ENCODE results near the gene CCDC6. TPM values are rescaled to one million over a fixed set of nuclear protein-coding genes. Genes with fewer than 3 reads are reported as not detected.
A peak's percentile ranks its signal among the peaks of the same experiment; 100 is the strongest.

CCDC6 gene
- total and polyA plus RNA-seq, 9 of the 15 experiments (the other 6 are each of a cell fraction or from before 2014, with no cell fraction given), result 10.4 to 41.0 (median 20.9) TPM

- no peak for TF ChIP-seq RFX7 (CRISPR knock-in tag; IDR thresholded peaks at IDR 0.05)
Measured at GRCh38 chr10:59869594-59869940, 36.8 kb downstream of the CCDC6 start (continued).

DNA sequence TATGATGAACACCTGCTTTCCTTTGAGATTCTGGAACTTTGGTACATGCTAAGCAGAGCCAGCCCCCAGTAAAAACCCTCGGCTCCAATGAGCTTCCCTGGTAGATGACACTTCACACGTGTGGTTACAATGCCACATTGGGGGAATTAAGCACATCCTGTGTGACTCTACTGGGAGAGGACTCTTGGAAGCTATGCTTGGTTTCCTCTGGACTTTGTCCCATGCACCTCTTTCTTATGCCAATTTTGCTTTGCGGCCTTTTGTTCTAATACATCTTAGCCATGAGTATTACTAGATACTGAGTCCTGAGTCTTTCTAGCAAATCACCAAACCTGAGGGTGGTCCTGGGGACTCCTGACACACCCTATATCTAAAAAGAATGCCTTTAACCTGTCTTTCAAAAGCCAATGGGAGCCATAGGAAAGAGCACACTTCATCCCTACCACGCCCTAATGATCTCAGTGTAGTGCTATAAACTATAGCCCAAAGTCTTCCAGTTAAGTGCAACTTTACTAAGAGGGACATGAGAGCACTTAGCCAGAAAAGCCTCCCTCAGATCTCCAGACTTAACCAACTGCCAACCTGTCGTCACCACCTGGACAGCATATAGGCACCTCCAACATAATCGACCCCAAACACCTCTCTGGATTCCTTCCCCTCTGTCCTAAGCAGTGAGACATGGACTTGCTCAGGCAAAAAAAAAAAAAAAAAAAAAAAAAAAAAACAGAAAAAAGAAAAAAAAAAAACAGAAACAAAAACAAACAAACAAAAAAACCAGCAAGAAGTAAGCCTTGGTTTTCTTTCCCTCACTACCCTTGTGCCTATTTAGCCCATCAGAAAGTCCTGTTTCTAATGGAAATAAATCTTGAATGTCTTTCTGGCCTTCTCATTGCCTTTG is 37.4 kb downstream of the CCDC6 start:
- WGBS (ENCODE audit: insufficient coverage, low coverage, missing lambda C conversion rate), result 69% methylated on average over 6 of the region's 6 CpGs
- Histone ChIP-seq H3K27ac (ENCODE audit: extremely low read depth, low read depth, low read length) (no peak overlapping the region), H3K9me1 (ENCODE audit: control insufficient read depth, insufficient read depth, low read length) (peaks cover 6% of the 10 kb centered on the region), H3K9me3 (replicated peaks; ENCODE audit: control insufficient read depth, insufficient read depth, low read depth, low read length) (no peaks in the 10 kb centered on the region), H4K20me1 (replicated peaks; ENCODE audit: control insufficient read depth, insufficient read depth, low read length) (peaks cover 27% of the 10 kb centered on the region), H3K4me3 (no peak overlapping the region), H3K27me3 (ENCODE audit: control insufficient read depth in 2 of 2, insufficient read depth in 2 of 2, low read length in 2 of 2) (no peaks in the 10 kb centered on the region), H3K79me2 (ENCODE audit: control insufficient read depth, insufficient read depth, low read length) (peaks cover 91% of the 10 kb centered on the region), H3K9ac (ENCODE audit: insufficient read depth in 1 of 2, low read depth in 2 of 2, low read length in 2 of 2) (no peak overlapping the region), H3K4me2 (ENCODE audit: insufficient read depth, low read length) (no peak overlapping the region; the same call in 1 of the 2 replicates), H3K36me3 (ENCODE audit: control insufficient read depth, insufficient read depth, low read length) (no peaks in the 10 kb centered on the region), H2AFZ (ENCODE audit: low read depth, low read length) (no peak overlapping the region), H3K4me1 (replicated peaks in 1 of 2; ENCODE audit: control insufficient read depth in 2 of 2, insufficient read depth in 2 of 2, low read length in 2 of 2) (peaks cover 3 to 58% of the 10 kb centered on the region in 2 experiments; a peak in 4 of 5 replicates)
- ChIA-PET CTCF (ENCODE audit: low intra/inter-chr PET ratio) (no interaction called here), POLR2A (interaction anchor here (0.6 to 1.4 kb wide), 2 partner anchors 23 to 38 kb away, joined by 3 read pairs; no protein-coding TSS in a partner anchor)
- no peak for FAIRE-seq
- peak; percentile 26; the same call in 1 of the 2 replicates for TF ChIP-seq ZNF384 (IDR thresholded peaks at IDR 0.05; ENCODE audit: low read depth, low read length)
- TF ChIP-seq, protein P1, sequence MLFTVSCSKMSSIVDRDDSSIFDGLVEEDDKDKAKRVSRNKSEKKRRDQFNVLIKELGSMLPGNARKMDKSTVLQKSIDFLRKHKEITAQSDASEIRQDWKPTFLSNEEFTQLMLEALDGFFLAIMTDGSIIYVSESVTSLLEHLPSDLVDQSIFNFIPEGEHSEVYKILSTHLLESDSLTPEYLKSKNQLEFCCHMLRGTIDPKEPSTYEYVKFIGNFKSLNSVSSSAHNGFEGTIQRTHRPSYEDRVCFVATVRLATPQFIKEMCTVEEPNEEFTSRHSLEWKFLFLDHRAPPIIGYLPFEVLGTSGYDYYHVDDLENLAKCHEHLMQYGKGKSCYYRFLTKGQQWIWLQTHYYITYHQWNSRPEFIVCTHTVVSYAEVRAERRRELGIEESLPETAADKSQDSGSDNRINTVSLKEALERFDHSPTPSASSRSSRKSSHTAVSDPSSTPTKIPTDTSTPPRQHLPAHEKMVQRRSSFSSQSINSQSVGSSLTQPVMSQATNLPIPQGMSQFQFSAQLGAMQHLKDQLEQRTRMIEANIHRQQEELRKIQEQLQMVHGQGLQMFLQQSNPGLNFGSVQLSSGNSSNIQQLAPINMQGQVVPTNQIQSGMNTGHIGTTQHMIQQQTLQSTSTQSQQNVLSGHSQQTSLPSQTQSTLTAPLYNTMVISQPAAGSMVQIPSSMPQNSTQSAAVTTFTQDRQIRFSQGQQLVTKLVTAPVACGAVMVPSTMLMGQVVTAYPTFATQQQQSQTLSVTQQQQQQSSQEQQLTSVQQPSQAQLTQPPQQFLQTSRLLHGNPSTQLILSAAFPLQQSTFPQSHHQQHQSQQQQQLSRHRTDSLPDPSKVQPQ (CRISPR knock-in tag; IDR thresholded peaks at IDR 0.05; ENCODE audit: borderline replicate concordance), result no peak
- in situ Hi-C loops (cut with MboI) (no loop called here), intact Hi-C loops (cut with micrococcal nuclease) (loop anchor here (10.0 kb wide), 1 partner anchor 336 kb away; no protein-coding TSS in a partner anchor)
- no peak for ATAC-seq
- BruUV-seq (replicated peaks), result no TSS peak
- DNase-seq (ENCODE audit: extremely low read depth in 1 of 4, low spot score in 3 of 4), result no peak
